OCI-LY3 (cell line): ENCODE results near the gene CDK16.

Experiments used
- EZH2phosphoT487 ChIP-seq: fragments of 200-600 bp; shearing (Covaris generic); IDR thresholded peaks from 2 replicates; pipeline ENCODE4 v1.6.1; 2018; ENCODE audit warnings: antibody characterized with exemption, mixed run types, low read depth
- TF ChIP-seq, protein P1 (sequence below): fragments of 200-600, 300-600 bp; sonication (generic); IDR thresholded peaks from 2 replicates; pipeline ENCODE4 v1.5.1; 2014; ENCODE audit warnings: antibody characterized with exemption, low read length, low read depth

- TF ChIP-seq, protein P1, sequence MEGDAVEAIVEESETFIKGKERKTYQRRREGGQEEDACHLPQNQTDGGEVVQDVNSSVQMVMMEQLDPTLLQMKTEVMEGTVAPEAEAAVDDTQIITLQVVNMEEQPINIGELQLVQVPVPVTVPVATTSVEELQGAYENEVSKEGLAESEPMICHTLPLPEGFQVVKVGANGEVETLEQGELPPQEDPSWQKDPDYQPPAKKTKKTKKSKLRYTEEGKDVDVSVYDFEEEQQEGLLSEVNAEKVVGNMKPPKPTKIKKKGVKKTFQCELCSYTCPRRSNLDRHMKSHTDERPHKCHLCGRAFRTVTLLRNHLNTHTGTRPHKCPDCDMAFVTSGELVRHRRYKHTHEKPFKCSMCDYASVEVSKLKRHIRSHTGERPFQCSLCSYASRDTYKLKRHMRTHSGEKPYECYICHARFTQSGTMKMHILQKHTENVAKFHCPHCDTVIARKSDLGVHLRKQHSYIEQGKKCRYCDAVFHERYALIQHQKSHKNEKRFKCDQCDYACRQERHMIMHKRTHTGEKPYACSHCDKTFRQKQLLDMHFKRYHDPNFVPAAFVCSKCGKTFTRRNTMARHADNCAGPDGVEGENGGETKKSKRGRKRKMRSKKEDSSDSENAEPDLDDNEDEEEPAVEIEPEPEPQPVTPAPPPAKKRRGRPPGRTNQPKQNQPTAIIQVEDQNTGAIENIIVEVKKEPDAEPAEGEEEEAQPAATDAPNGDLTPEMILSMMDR: no peak
- no peak for TF ChIP-seq EZH2phosphoT487
Observed at GRCh38 chrX:47224266-47224895, 5.9 kb downstream of the CDK16 start.
